ENCODE measurements around the gene RRP12. TPM values are rescaled to one million over a fixed set of nuclear protein-coding genes. Genes with fewer than 3 reads are reported as not detected.

The RRP12 gene
- total and polyA plus RNA-seq, 2 of the 4 experiments (the other 2 are of a cell fraction): 21.5 to 23.3 TPM

GRCh38 chr10:97333351-97333600, 67.9 kb downstream of the RRP12 start:
- Histone ChIP-seq H2AK5ac (ENCODE audit: low read depth, low read length) (no peak overlapping the region), H3K79me1 (ENCODE audit: low read depth in 1 of 2, low read length in 2 of 2) (peaks cover 15 to 35% of the 10 kb centered on the region in 2 experiments), H2BK15ac (ENCODE audit: low read depth, low read length) (no peak overlapping the region), H2AFZ (replicated peaks; ENCODE audit: low read length, poor library complexity) (peak overlapping the region; percentile 75), H2BK120ac (ENCODE audit: low read depth, low read length) (no peak overlapping the region), H3K4ac (ENCODE audit: low read depth, low read length) (peak overlapping the region; percentile 31), H3K9me3 (ENCODE audit: control insufficient read depth, insufficient read depth, low read length) (no peaks in the 10 kb centered on the region), H4K91ac (ENCODE audit: insufficient read depth, low read depth, low read length) (no peak overlapping the region), H3K23ac (ENCODE audit: low read depth, low read length) (peak overlapping the region; percentile 5; the same call in 1 of the 2 replicates), H3K27me3 (ENCODE audit: control insufficient read depth, insufficient read depth, low read length) (peaks cover 17% of the 10 kb centered on the region), H4K20me1 (ENCODE audit: insufficient read depth, low read length) (no peaks in the 10 kb centered on the region), H3K4me3 (ENCODE audit: insufficient read depth, low read depth, low read length) (peak overlapping the region; percentile 72), H4K5ac (ENCODE audit: low read depth, low read length) (peak overlapping the region; percentile 61; the same call in 1 of the 2 replicates), H3K4me1 (ENCODE audit: control insufficient read depth, insufficient read depth, low read length) (peaks cover 16% of the 10 kb centered on the region), H2BK5ac (ENCODE audit: low read depth, low read length, poor library complexity, severe bottlenecking) (no peak overlapping the region), H3K27ac (ENCODE audit: insufficient read depth, low read length) (peak overlapping the region; percentile 94), H3K9me1 (ENCODE audit: insufficient read depth, low read length) (no peaks in the 10 kb centered on the region; the same call in 1 of the 2 replicates), H3K4me2 (ENCODE audit: low read depth, low read length) (peak overlapping the region; percentile 94), H3K18ac (ENCODE audit: low read depth, low read length) (no peak overlapping the region), H3K14ac (replicated peaks; ENCODE audit: low read depth, low read length) (0 out of 2 replicates have a peak overlapping the region, but pooled peaks have one; percentile 1), H4K8ac (ENCODE audit: low read depth in 2 of 2, low read length in 2 of 2) (peak overlapping the region; percentile 10 to 25; a peak in 2 of 4 replicates), H3K36me3 (ENCODE audit: control insufficient read depth, insufficient read depth, low read length) (no peaks in the 10 kb centered on the region), H2AK9ac (replicated peaks; ENCODE audit: low read depth, low read length, poor library complexity) (no peak overlapping the region), H3K9ac (ENCODE audit: low read depth, low read length) (peak overlapping the region; percentile 97), H3K56ac (ENCODE audit: extremely low read depth, insufficient read depth, low read length) (peak overlapping the region; percentile 6; the same call in 1 of the 2 replicates), H2BK20ac (ENCODE audit: low read depth, low read length) (no peak overlapping the region)
- ATAC-seq (ENCODE audit: low read depth) (no peak), DNase-seq (peak; percentile 36)
- in situ Hi-C loops (cut with MboI; ENCODE audit: low sequenced_read_pairs): no loop called here
- ChIA-PET POLR2A (ENCODE audit: unreplicated experiment) (interaction anchor here (0.5 to 0.6 kb wide), 2 partner anchors 12 to 122 kb away, joined by 3 to 7 read pairs; no protein-coding TSS in a partner anchor), CTCF (interaction anchor here (1.2 to 3.5 kb wide), 5 partner anchors 14 to 54 kb away, joined by 3 to 23 read pairs (median 5); partner anchors contain the start of gene FRAT1)
- no peak for TF ChIP-seq CEBPB (IDR thresholded peaks at IDR 0.05; ENCODE audit: low read depth, low read length)
- TF ChIP-seq BHLHE40 (IDR thresholded peaks at IDR 0.05; ENCODE audit: low read depth, low read length): no peak
- no peak for TF ChIP-seq CHD1 (IDR thresholded peaks at IDR 0.05; ENCODE audit: low read depth, low read length)
- TF ChIP-seq RAD21 (IDR thresholded peaks at IDR 0.05; ENCODE audit: low read length): no peak
- TF ChIP-seq MAZ (IDR thresholded peaks at IDR 0.05; ENCODE audit: borderline replicate concordance, low read depth, low read length): 0 out of 2 replicates have a peak, but pooled peaks have one; percentile 4
- WGBS, 2 experiments (ENCODE audit: extremely low coverage in 2 of 2, insufficient read length in 1 of 2): 0% methylated on average over 3 of the region's 7 CpGs; no CpG with 5 or more reads in 1 of the 2 experiments
- intact Hi-C loops (cut with micrococcal nuclease): loop anchor here (2.0 kb wide), 2 partner anchors 54 to 260 kb away; no protein-coding TSS in a partner anchor
- dilution Hi-C loops (cut with HindIII; ENCODE audit: low sequenced_read_pairs, unreplicated experiment): no loop called here
- BruUV-seq (replicated peaks): no TSS peak

Data from IMR-90 (cell line).